ENCODE results near the gene MYH7. TPM values are rescaled to one million over a fixed set of nuclear protein-coding genes. Genes with fewer than 3 reads are reported as not detected.

The MYH7 gene
- total RNA-seq, 1 experiment from 2014 or later = not detected

DNA sequence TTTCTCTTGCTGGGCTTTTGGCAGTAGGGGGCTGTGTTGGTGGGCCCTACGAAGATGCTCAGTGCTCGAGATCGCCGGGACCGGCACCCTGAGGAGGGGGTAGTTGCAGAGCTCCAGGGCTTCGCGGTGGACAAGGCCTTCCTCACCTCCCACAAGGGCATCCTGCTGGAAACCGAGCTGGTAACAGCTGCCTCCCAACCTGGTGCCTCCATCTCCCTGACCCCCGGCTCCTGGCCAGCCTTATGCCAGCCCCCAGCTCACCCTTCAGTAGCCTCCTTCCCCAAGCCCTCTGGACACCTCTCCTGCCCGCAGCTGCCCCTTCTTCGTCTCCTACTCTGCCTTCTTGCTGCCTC is 58.3 kb downstream of the MYH7 start:
- no peaks in the 10 kb centered on the region for H3K36me3 ChIP-seq (ENCODE audit: insufficient read depth, low read length, poor library complexity, severe bottlenecking)
- BruUV-seq (replicated peaks) = no TSS peak
- ChIA-PET POLR2A (ENCODE audit: low non-redundant PET) (no interaction called here), CTCF (interaction anchor here (0.5 kb wide), 1 partner anchor 716 kb away, joined by 11 read pairs; no protein-coding TSS in a partner anchor)
- no peak overlapping the region for H3K27ac ChIP-seq (ENCODE audit: low read depth, low read length, poor library complexity, severe bottlenecking)
- TF ChIP-seq, protein P1, sequence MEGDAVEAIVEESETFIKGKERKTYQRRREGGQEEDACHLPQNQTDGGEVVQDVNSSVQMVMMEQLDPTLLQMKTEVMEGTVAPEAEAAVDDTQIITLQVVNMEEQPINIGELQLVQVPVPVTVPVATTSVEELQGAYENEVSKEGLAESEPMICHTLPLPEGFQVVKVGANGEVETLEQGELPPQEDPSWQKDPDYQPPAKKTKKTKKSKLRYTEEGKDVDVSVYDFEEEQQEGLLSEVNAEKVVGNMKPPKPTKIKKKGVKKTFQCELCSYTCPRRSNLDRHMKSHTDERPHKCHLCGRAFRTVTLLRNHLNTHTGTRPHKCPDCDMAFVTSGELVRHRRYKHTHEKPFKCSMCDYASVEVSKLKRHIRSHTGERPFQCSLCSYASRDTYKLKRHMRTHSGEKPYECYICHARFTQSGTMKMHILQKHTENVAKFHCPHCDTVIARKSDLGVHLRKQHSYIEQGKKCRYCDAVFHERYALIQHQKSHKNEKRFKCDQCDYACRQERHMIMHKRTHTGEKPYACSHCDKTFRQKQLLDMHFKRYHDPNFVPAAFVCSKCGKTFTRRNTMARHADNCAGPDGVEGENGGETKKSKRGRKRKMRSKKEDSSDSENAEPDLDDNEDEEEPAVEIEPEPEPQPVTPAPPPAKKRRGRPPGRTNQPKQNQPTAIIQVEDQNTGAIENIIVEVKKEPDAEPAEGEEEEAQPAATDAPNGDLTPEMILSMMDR (conservative IDR thresholded peaks at IDR 0.05; ENCODE audit: low read depth, low read length) = no peak
- TF ChIP-seq EZH2 (IDR thresholded peaks at IDR 0.05; ENCODE audit: borderline replicate concordance, low read depth, low read length, poor library complexity, severe bottlenecking) = no peak
- no peaks in the 10 kb centered on the region for H3K9me3 ChIP-seq (ENCODE audit: low read depth, low read length, poor library complexity, severe bottlenecking)
- H3K4me1 ChIP-seq (ENCODE audit: insufficient read depth, low read length, poor library complexity, severe bottlenecking) = peaks cover 8% of the 10 kb centered on the region
- no peak for DNase-seq (ENCODE audit: low spot score)
- H3K27me3 ChIP-seq (replicated peaks; ENCODE audit: insufficient read depth, low read depth, low read length, poor library complexity) = no peaks in the 10 kb centered on the region
- no peak overlapping the region for H3K4me3 ChIP-seq (ENCODE audit: low read depth, low read length, poor library complexity, severe bottlenecking)
- intact Hi-C loops (cut with micrococcal nuclease; ENCODE audit: unreplicated experiment) = no loop called here

DNA sequence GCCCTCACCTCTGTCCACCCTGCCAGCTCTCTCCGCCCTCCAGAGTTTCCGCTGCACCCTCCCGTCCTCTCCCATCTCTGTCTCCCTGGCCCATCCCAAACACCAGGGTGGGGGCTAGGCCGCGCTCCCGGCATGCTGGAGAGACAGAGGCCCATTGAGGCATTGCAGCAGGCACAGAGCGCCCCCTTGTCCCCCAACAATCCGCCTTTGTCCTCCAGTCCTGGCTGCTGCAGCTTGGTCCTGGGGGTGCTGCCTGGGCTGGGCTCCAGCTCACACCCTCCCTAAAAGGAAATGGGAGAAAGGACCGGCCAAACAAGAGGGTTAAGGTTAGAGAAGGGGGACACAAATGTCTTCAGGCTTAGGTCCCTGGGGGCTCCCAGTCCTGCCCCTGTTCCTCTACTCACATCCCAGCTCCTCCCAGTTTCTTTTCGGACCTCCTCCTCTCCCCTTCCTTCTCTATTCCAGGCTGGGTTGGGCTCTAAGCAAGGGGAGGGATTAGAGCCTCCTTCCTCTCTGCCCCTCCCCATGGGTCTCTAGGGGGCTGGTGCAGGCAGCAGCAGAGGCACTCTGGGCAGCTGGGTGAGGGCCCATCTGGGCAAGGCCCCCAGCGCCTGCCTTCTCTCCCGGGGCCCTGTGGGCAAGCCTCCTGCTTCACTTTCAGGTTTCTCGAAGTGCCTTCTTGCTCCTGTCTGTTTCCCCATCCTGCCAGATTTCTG is 58.8 kb downstream of the MYH7 start, which contains the start of gene CMTM5:
Gene CMTM5, plus strand, starts transcription at position 565 of the 716 bp plus-strand sequence. CDS start 206 bp downstream, outside the sequence.
- H3K9me3 ChIP-seq (ENCODE audit: low read depth, low read length, poor library complexity, severe bottlenecking) = no peaks in the 10 kb centered on the region
- H3K4me1 ChIP-seq (ENCODE audit: insufficient read depth, low read length, poor library complexity, severe bottlenecking) = peaks cover 8% of the 10 kb centered on the region
- no TSS peak for BruUV-seq (replicated peaks)
- H3K27ac ChIP-seq (ENCODE audit: low read depth, low read length, poor library complexity, severe bottlenecking) = no peak within 1 kb of the TSS
- TF ChIP-seq, protein P1 (conservative IDR thresholded peaks at IDR 0.05; ENCODE audit: low read depth, low read length) = no peak
- TF ChIP-seq EZH2 (IDR thresholded peaks at IDR 0.05; ENCODE audit: borderline replicate concordance, low read depth, low read length, poor library complexity, severe bottlenecking) = no peak
- intact Hi-C loops (cut with micrococcal nuclease; ENCODE audit: unreplicated experiment) = no loop called here
- peak; percentile 64 for DNase-seq (ENCODE audit: low spot score)
- H3K4me3 ChIP-seq (ENCODE audit: low read depth, low read length, poor library complexity, severe bottlenecking) = no peak within 1 kb of the TSS
- no peaks in the 10 kb centered on the region for H3K36me3 ChIP-seq (ENCODE audit: insufficient read depth, low read length, poor library complexity, severe bottlenecking)
- ChIA-PET POLR2A (ENCODE audit: low non-redundant PET) (no interaction called here), CTCF (no interaction called here)
- H3K27me3 ChIP-seq (replicated peaks; ENCODE audit: insufficient read depth, low read depth, low read length, poor library complexity) = no peaks in the 10 kb centered on the region

DNA sequence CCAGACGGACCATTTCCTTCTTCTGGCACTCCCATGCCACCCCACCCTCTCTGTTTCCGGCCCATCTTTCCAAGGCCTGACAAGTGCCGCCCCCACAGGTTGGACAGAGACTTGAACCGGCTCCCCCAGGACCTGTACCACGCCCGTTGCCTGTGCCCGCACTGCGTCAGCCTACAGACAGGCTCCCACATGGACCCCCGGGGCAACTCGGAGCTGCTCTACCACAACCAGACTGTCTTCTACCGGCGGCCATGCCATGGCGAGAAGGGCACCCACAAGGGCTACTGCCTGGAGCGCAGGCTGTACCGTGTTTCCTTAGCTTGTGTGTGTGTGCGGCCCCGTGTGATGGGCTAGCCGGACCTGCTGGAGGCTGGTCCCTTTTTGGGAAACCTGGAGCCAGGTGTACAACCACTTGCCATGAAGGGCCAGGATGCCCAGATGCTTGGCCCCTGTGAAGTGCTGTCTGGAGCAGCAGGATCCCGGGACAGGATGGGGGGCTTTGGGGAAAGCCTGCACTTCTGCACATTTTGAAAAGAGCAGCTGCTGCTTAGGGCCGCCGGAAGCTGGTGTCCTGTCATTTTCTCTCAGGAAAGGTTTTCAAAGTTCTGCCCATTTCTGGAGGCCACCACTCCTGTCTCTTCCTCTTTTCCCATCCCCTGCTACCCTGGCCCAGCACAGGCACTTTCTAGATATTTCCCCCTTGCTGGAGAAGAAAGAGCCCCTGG is 59.8 kb downstream of the MYH7 start:
- CTCF ChIA-PET = no interaction called here
- no peaks in the 10 kb centered on the region for H3K36me3 ChIP-seq (ENCODE audit: insufficient read depth, low read length, poor library complexity, severe bottlenecking)
- DNase-seq (ENCODE audit: low spot score) = no peak
- H3K9me3 ChIP-seq (ENCODE audit: low read depth, low read length, poor library complexity, severe bottlenecking) = no peaks in the 10 kb centered on the region
- H3K27me3 ChIP-seq (replicated peaks; ENCODE audit: insufficient read depth, low read depth, low read length, poor library complexity) = no peaks in the 10 kb centered on the region
- no peak overlapping the region for H3K27ac ChIP-seq (ENCODE audit: low read depth, low read length, poor library complexity, severe bottlenecking)
- POLR2A ChIA-PET (ENCODE audit: low non-redundant PET) = no interaction called here
- intact Hi-C loops (cut with micrococcal nuclease; ENCODE audit: unreplicated experiment) = no loop called here
- H3K4me3 ChIP-seq (ENCODE audit: low read depth, low read length, poor library complexity, severe bottlenecking) = no peak overlapping the region
- no TSS peak for BruUV-seq (replicated peaks)
- peaks cover 8% of the 10 kb centered on the region for H3K4me1 ChIP-seq (ENCODE audit: insufficient read depth, low read length, poor library complexity, severe bottlenecking)
- no peak for TF ChIP-seq EZH2 (IDR thresholded peaks at IDR 0.05; ENCODE audit: borderline replicate concordance, low read depth, low read length, poor library complexity, severe bottlenecking)
